NCI-H1436 (cell line): ENCODE data around the gene CAD.

Experiments
- DNase-seq: peaks from one replicate; lab custom pipeline; 2025; lab: John Stamatoyannopoulos, UW

The CAD gene

GRCh38 chr2:27225526-27225925 is 8.4 kb downstream of the CAD start:
- no peak for DNase-seq

- DNase-seq, result no peak
Observed at GRCh38 chr2:27227501-27227900, 10.3 kb downstream of the CAD start.

- no peak for DNase-seq
Observed at GRCh38 chr2:27231921-27232320, 14.8 kb downstream of the CAD start.

- DNase-seq, result no peak
Observed at GRCh38 chr2:27233341-27233740, 16.2 kb downstream of the CAD start.

- no peak for DNase-seq
Observed at GRCh38 chr2:27236136-27236535, 19.0 kb downstream of the CAD start.

GRCh38 chr2:27236626-27237025 is 19.5 kb downstream of the CAD start:
- DNase-seq, result no peak

- no peak for DNase-seq
Observed at GRCh38 chr2:27237341-27237945, 20.3 kb downstream of the CAD start.

GRCh38 chr2:27238976-27239375 is 21.8 kb downstream of the CAD start:
- DNase-seq, result no peak

GRCh38 chr2:27240406-27240805 is 23.2 kb downstream of the CAD start:
- no peak for DNase-seq

- no peak for DNase-seq
Observed at GRCh38 chr2:27241761-27242613, 24.8 kb downstream of the CAD start.

GRCh38 chr2:27242614-27242951 is 25.4 kb downstream of the CAD start:
- no peak for DNase-seq

GRCh38 chr2:27243391-27244130 is 26.4 kb downstream of the CAD start:
- DNase-seq, result no peak

GRCh38 chr2:27245116-27245515 is 27.9 kb downstream of the CAD start:
- DNase-seq, result no peak

- no peak for DNase-seq
Observed at GRCh38 chr2:27245626-27246025, 28.5 kb downstream of the CAD start.

GRCh38 chr2:27247893-27248292 is 30.7 kb downstream of the CAD start:
- DNase-seq, result no peak

GRCh38 chr2:27249159-27249890 is 32.2 kb downstream of the CAD start:
- DNase-seq, result no peak

- DNase-seq, result no peak
Observed at GRCh38 chr2:27249891-27250651, 32.9 kb downstream of the CAD start.

GRCh38 chr2:27250652-27251379 is 33.6 kb downstream of the CAD start:
- DNase-seq, result no peak

GRCh38 chr2:27251766-27252165 is 34.6 kb downstream of the CAD start:
- no peak for DNase-seq

GRCh38 chr2:27255187-27255586 is 38.0 kb downstream of the CAD start:
- DNase-seq, result no peak

- DNase-seq, result no peak
Observed at GRCh38 chr2:27255660-27256059, 38.5 kb downstream of the CAD start.
